CD8-positive, alpha-beta memory T cell (primary cell): Measurements from ENCODE around the gene FTCDNL1. TPM values are rescaled to one million over a fixed set of nuclear protein-coding genes. Genes with fewer than 3 reads are reported as not detected.

ENCODE experiments used
- CTCF ChIA-PET: fragments of 350-600 bp; sonication (Branson Sonifier 250); formaldehyde crosslinking; loops from one replicate; lab custom pipeline; 2021; ENCODE audit warnings: antibody characterized with exemption; lab: Charles Lee
- POLR2A ChIA-PET: fragments of 350-600 bp; sonication (Branson Sonifier 250); formaldehyde crosslinking; loops from one replicate; lab custom pipeline; 2021; ENCODE audit warnings: antibody characterized with exemption; lab: Charles Lee
- DNase-seq, 5 donors: peaks; one replicate each; pipeline versions ENCODE4 v3.0.0 to v3.0.0-alpha.2; 2020 to 2022; ENCODE audit warnings: mixed read lengths in 1 of 5
- H3K27ac ChIP-seq: one replicate; pipeline ENCODE4 v1.7.0; 2013; ENCODE audit warnings: low read depth, mild to moderate bottlenecking, low read length, moderate library complexity
- H3K27me3 ChIP-seq: 2 replicates; pipeline ENCODE4 v1.7.0; 2013; ENCODE audit warnings: low read length, mild to moderate bottlenecking; ENCODE audit not compliant: insufficient read depth, poor library complexity, severe bottlenecking
- H3K36me3 ChIP-seq: 2 replicates; pipeline ENCODE4 v1.7.0; 2013; ENCODE audit warnings: mild to moderate bottlenecking, low read length, moderate library complexity; ENCODE audit not compliant: insufficient read depth
- H3K4me1 ChIP-seq: 2 replicates; pipeline ENCODE4 v1.7.0; 2013; ENCODE audit warnings: mild to moderate bottlenecking, low read length, moderate library complexity; ENCODE audit not compliant: insufficient read depth
- H3K4me3 ChIP-seq: 2 replicates; pipeline ENCODE4 v1.7.0; 2013; ENCODE audit warnings: mild to moderate bottlenecking, low read length
- H3K9me3 ChIP-seq: 2 replicates; pipeline ENCODE4 v1.7.0; 2013; ENCODE audit warnings: mild to moderate bottlenecking, low read length
- H3K27ac Mint-ChIP-seq, 8 donors: one replicate each; pipeline ENCODE4 v1.8.0; 2020 to 2021; ENCODE audit warnings: mixed read lengths in 8 of 8, mild to moderate bottlenecking in 6 of 8, inconsistent platforms in 3 of 8, moderate library complexity in 3 of 8
- H3K27me3 Mint-ChIP-seq, 2 donors: one replicate each; pipeline ENCODE4 v1.8.0; 2020 to 2021; ENCODE audit warnings: mixed read lengths in 2 of 2, mild to moderate bottlenecking in 1 of 2, moderate library complexity in 1 of 2
- H3K36me3 Mint-ChIP-seq, 3 donors: one replicate each; pipeline ENCODE4 v1.8.0; 2020 to 2021; ENCODE audit warnings: mixed read lengths in 3 of 3, inconsistent platforms in 1 of 3, mild to moderate bottlenecking in 1 of 3
- H3K4me1 Mint-ChIP-seq, 3 donors: one replicate each; pipeline ENCODE4 v1.8.0; 2020 to 2021; ENCODE audit warnings: mixed read lengths in 3 of 3, inconsistent platforms in 1 of 3, mild to moderate bottlenecking in 1 of 3
- H3K4me3 Mint-ChIP-seq, 7 donors: one replicate each; pipeline ENCODE4 v1.8.0; 2020 to 2021; ENCODE audit warnings: mixed read lengths in 7 of 7, mild to moderate bottlenecking in 6 of 7, moderate library complexity in 4 of 7, inconsistent platforms in 2 of 7
- H3K9me3 Mint-ChIP-seq, 5 donors: one replicate each; pipeline ENCODE4 v1.8.0; 2020 to 2022; ENCODE audit warnings: mixed read lengths in 5 of 5, mild to moderate bottlenecking in 3 of 5, moderate library complexity in 2 of 5, inconsistent platforms in 1 of 5
- polyA plus RNA-seq: library from polyadenylated mRNA; unstranded; fragments of 300-500 nt; fragmentation: Illumina TruSeq; gene quantifications from one replicate; pipeline ENCODE4 v1.2.3, GENCODE V29; 2021
- total RNA-seq, 2 experiments: library from RNA; stranded (reverse); gene quantifications; one replicate each; pipeline ENCODE4 v1.2.3, GENCODE V29; 2021

Gene FTCDNL1
- total and polyA plus RNA-seq, 3 experiments from 2014 or later, result 1.4 to 5.2 (median 3.8) TPM

- Mint-ChIP-seq H3K27me3 (no peaks in the 10 kb centered on the region), H3K9me3 (no peaks in the 10 kb centered on the region), H3K4me1 (no peaks in the 10 kb centered on the region), H3K4me3 (no peak overlapping the region), H3K27ac (no peak overlapping the region), H3K36me3 (peaks cover 5 to 12% (median 8%) of the 10 kb centered on the region in 3 donors)
- Histone ChIP-seq H3K27me3 (no peaks in the 10 kb centered on the region), H3K27ac (no peak overlapping the region), H3K4me1 (no peaks in the 10 kb centered on the region), H3K36me3 (no peaks in the 10 kb centered on the region), H3K4me3 (no peak overlapping the region), H3K9me3 (no peaks in the 10 kb centered on the region)
- POLR2A ChIA-PET, result no interaction called here
- no peak for DNase-seq
- CTCF ChIA-PET, result interaction anchor here (1.0 kb wide), 1 partner anchor 16 kb away, joined by 4 read pairs; no protein-coding TSS in a partner anchor
Measured at GRCh38 chr2:199836943-199837342, 14.0 kb downstream of the FTCDNL1 start.

DNA sequence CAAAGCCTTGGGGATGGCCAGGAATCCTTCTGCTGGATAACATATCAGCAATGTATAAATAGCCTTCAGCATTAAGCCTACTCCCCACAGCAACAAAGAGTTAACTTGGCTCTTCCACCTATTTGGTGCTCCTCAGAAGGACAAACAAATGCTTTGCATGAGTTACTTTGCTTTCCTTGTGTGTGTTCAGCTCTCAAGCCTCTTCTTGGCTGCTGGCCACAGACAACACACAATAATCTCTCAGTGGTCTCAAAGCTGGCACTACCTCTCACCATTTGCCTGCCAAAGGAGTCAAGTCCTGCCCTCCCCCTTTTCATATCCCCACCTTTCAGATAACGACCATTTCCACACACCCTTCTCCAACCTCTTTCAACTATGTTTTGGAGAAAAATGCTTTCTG, 17.5 kb downstream of the FTCDNL1 start:
- H3K4me3 ChIP-seq, result no peak overlapping the region
- H3K36me3 ChIP-seq, result no peaks in the 10 kb centered on the region
- no peak for DNase-seq
- CTCF ChIA-PET, result no interaction called here
- Mint-ChIP-seq H3K36me3 (peaks cover 4 to 8% (median 5%) of the 10 kb centered on the region in 3 donors), H3K9me3 (no peaks in the 10 kb centered on the region), H3K4me1 (no peaks in the 10 kb centered on the region), H3K27ac (no peak overlapping the region), H3K27me3 (peaks cover 0 to 1% of the 10 kb centered on the region in 2 donors), H3K4me3 (no peak overlapping the region)
- POLR2A ChIA-PET, result no interaction called here
- H3K9me3 ChIP-seq, result no peaks in the 10 kb centered on the region
- H3K27me3 ChIP-seq, result no peaks in the 10 kb centered on the region
- H3K27ac ChIP-seq, result no peak overlapping the region
- no peaks in the 10 kb centered on the region for H3K4me1 ChIP-seq

DNA sequence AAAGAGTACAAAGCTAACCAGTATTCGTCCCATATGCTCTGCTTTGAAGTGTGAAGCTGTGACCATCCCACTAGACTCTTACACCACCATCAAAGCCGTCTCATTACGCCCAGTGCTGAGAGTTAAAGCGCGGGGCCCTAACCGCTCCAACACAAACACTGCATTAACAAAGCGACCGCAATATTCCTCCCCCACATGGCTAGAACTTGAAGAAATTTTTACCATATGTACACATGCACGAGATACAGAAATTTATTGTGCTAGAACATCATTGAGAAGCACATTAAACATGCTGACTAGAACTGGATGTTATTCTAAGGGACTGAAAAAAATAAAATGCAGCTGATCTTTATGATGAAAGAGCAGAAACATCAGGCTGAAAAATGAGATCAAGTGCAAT, 20.5 kb downstream of the FTCDNL1 start:
- Histone ChIP-seq H3K27me3 (no peaks in the 10 kb centered on the region), H3K9me3 (no peaks in the 10 kb centered on the region), H3K27ac (no peak overlapping the region), H3K36me3 (no peaks in the 10 kb centered on the region), H3K4me3 (no peak overlapping the region), H3K4me1 (no peaks in the 10 kb centered on the region)
- Mint-ChIP-seq H3K4me3 (no peak overlapping the region), H3K27me3 (peaks cover 0 to 1% of the 10 kb centered on the region in 2 donors), H3K4me1 (no peaks in the 10 kb centered on the region), H3K9me3 (no peaks in the 10 kb centered on the region), H3K27ac (no peak overlapping the region), H3K36me3 (peaks cover 0 to 4% (median 0%) of the 10 kb centered on the region in 3 donors)
- ChIA-PET CTCF (no interaction called here), POLR2A (no interaction called here)
- no peak for DNase-seq

- Histone ChIP-seq H3K4me3 (no peak overlapping the region), H3K9me3 (no peaks in the 10 kb centered on the region), H3K4me1 (no peaks in the 10 kb centered on the region), H3K36me3 (no peaks in the 10 kb centered on the region), H3K27ac (no peak overlapping the region), H3K27me3 (no peaks in the 10 kb centered on the region)
- Mint-ChIP-seq H3K27ac (no peak overlapping the region), H3K36me3 (peaks cover 0 to 2% (median 0%) of the 10 kb centered on the region in 3 donors), H3K4me3 (no peak overlapping the region), H3K27me3 (peaks cover 0 to 1% of the 10 kb centered on the region in 2 donors), H3K9me3 (no peaks in the 10 kb centered on the region), H3K4me1 (no peaks in the 10 kb centered on the region)
- ChIA-PET POLR2A (no interaction called here), CTCF (no interaction called here)
- DNase-seq, result no peak
Measured at GRCh38 chr2:199829628-199830027, 21.4 kb downstream of the FTCDNL1 start.

GRCh38 chr2:199819746-199820145, 31.2 kb downstream of the FTCDNL1 start:
- Histone ChIP-seq H3K9me3 (no peaks in the 10 kb centered on the region), H3K27me3 (peaks cover 3% of the 10 kb centered on the region), H3K36me3 (no peaks in the 10 kb centered on the region), H3K4me3 (no peak overlapping the region), H3K4me1 (no peaks in the 10 kb centered on the region), H3K27ac (no peak overlapping the region)
- H3K4me1 Mint-ChIP-seq, result no peaks in the 10 kb centered on the region
- ChIA-PET POLR2A (no interaction called here), CTCF (no interaction called here)
- H3K36me3 Mint-ChIP-seq, result peaks cover 0 to 6% (median 1%) of the 10 kb centered on the region in 3 donors
- peaks cover 0 to 1% of the 10 kb centered on the region in 2 donors for H3K27me3 Mint-ChIP-seq
- no peak overlapping the region for H3K4me3 Mint-ChIP-seq
- H3K27ac Mint-ChIP-seq, result peak overlapping the region in 1 of 8 donors; percentile 44
- no peak for DNase-seq
- no peaks in the 10 kb centered on the region for H3K9me3 Mint-ChIP-seq

- Histone ChIP-seq H3K4me3 (no peak overlapping the region), H3K4me1 (no peaks in the 10 kb centered on the region), H3K36me3 (no peaks in the 10 kb centered on the region), H3K9me3 (no peaks in the 10 kb centered on the region), H3K27ac (no peak overlapping the region), H3K27me3 (peaks cover 3% of the 10 kb centered on the region)
- Mint-ChIP-seq H3K36me3 (peaks cover 0 to 6% (median 1%) of the 10 kb centered on the region in 3 donors), H3K4me1 (no peaks in the 10 kb centered on the region), H3K9me3 (no peaks in the 10 kb centered on the region), H3K27ac (no peak overlapping the region), H3K27me3 (peaks cover 0 to 1% of the 10 kb centered on the region in 2 donors), H3K4me3 (no peak overlapping the region)
- ChIA-PET CTCF (no interaction called here), POLR2A (no interaction called here)
- DNase-seq, result no peak
Measured at GRCh38 chr2:199818754-199819153, 32.2 kb downstream of the FTCDNL1 start.

DNA sequence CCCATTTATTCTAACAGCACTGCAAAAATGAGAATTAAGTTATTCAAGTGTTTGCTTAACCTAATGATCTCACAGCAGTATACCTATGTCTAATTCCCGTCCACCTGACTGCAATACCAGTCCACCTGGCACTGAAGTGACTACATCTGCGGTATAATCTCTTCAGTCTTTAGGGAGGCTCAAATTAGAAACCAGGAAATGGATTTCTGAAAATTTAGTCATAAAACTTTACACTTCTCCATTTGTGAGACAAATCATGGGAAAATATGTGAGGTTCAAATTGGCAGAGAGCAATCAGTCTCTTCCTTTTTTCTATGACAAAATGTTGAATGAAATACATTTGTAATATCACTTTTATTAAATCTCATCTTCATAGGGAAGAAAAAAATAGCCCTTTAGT, 33.0 kb downstream of the FTCDNL1 start:
- no peak for DNase-seq
- Mint-ChIP-seq H3K27me3 (peaks cover 0 to under 1% of the 10 kb centered on the region in 2 donors), H3K27ac (no peak overlapping the region), H3K36me3 (peaks cover 0 to 1% (median under 1%) of the 10 kb centered on the region in 3 donors), H3K9me3 (no peaks in the 10 kb centered on the region), H3K4me1 (no peaks in the 10 kb centered on the region), H3K4me3 (no peak overlapping the region)
- Histone ChIP-seq H3K27ac (no peak overlapping the region), H3K4me1 (no peaks in the 10 kb centered on the region), H3K36me3 (no peaks in the 10 kb centered on the region), H3K9me3 (no peaks in the 10 kb centered on the region), H3K4me3 (no peak overlapping the region), H3K27me3 (peaks cover 3% of the 10 kb centered on the region)
- CTCF ChIA-PET, result no interaction called here
- POLR2A ChIA-PET, result no interaction called here

- Histone ChIP-seq H3K27me3 (peaks cover 3% of the 10 kb centered on the region), H3K4me3 (no peak overlapping the region), H3K27ac (no peak overlapping the region), H3K36me3 (no peaks in the 10 kb centered on the region), H3K4me1 (no peaks in the 10 kb centered on the region), H3K9me3 (no peaks in the 10 kb centered on the region)
- Mint-ChIP-seq H3K4me3 (no peak overlapping the region), H3K27ac (no peak overlapping the region), H3K27me3 (no peaks in the 10 kb centered on the region), H3K36me3 (peaks cover 0 to 1% (median 0%) of the 10 kb centered on the region in 3 donors), H3K9me3 (no peaks in the 10 kb centered on the region), H3K4me1 (no peaks in the 10 kb centered on the region)
- ChIA-PET POLR2A (no interaction called here), CTCF (no interaction called here)
- DNase-seq, result no peak
Measured at GRCh38 chr2:199814817-199815211, 36.2 kb downstream of the FTCDNL1 start.
